ENCODE results near the gene GOLPH3.

GOLPH3 gene

DNA sequence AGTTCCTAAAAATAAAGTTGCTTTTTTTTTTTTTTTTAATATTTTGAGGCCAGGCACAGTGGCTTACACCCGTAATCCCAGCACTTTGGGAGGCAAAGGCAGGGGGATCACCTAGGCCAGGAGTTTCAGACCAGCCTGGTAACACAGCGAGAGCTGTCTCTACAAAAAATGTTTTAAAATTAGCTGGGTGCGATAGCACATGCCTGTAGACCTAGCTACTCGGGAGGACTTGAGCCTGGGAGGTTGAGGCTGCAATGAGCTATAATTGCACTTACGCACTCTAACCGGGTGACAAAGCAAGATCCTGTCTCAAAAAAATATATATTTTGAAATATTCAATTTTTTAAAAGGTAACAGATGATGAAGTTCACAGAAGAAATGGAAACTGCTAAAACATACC, 22.9 kb downstream of the GOLPH3 start:
- no peak for DNase-seq (ENCODE audit: low read depth)
- TF ChIP-seq, protein P1, sequence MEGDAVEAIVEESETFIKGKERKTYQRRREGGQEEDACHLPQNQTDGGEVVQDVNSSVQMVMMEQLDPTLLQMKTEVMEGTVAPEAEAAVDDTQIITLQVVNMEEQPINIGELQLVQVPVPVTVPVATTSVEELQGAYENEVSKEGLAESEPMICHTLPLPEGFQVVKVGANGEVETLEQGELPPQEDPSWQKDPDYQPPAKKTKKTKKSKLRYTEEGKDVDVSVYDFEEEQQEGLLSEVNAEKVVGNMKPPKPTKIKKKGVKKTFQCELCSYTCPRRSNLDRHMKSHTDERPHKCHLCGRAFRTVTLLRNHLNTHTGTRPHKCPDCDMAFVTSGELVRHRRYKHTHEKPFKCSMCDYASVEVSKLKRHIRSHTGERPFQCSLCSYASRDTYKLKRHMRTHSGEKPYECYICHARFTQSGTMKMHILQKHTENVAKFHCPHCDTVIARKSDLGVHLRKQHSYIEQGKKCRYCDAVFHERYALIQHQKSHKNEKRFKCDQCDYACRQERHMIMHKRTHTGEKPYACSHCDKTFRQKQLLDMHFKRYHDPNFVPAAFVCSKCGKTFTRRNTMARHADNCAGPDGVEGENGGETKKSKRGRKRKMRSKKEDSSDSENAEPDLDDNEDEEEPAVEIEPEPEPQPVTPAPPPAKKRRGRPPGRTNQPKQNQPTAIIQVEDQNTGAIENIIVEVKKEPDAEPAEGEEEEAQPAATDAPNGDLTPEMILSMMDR (IDR thresholded peaks at IDR 0.05; ENCODE audit: control insufficient read depth, extremely low read depth, insufficient read depth), result no peak
- no peak overlapping the region for H3K4me3 ChIP-seq (ENCODE audit: low read depth, low read length)

DNA sequence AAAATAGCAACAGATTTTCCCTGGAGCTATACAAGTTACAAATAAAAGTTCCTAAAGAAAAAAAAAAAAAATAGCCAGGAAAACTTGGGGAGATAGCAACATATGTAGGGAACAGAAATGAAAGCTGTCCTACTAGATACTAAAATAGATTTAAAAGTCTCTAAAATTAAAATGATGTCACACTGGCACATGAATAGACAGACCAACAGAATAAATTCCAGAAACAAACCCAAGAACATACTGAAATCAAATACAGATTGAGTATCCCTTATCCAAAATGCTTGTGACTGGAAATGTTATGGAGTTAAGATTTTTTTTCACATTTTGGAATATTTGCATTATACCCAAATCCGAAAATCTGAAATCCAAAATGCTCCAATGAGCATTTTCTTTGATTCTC, 23.8 kb downstream of the GOLPH3 start:
- DNase-seq (ENCODE audit: low read depth), result no peak
- H3K4me3 ChIP-seq (ENCODE audit: low read depth, low read length), result no peak overlapping the region
- TF ChIP-seq, protein P1 (IDR thresholded peaks at IDR 0.05; ENCODE audit: control insufficient read depth, extremely low read depth, insufficient read depth), result no peak

DNA sequence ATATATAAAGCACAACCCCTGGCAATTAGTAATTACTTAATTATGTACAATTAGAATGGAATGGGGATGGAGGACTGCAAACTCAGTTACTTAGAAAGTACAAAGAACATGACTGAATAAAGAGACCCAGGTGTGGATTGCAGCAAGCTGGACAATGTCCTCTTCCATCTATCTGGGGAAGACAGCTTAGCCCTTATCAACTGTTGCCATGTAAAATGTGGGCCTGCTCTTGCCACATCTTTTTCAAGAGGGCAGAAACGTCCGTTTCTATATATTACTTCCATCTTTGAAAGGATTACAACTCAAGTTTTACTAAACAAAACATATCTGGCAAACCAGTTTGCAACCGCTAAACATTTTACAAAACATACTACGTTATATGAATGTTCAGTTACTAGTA, 26.2 kb downstream of the GOLPH3 start:
- DNase-seq (ENCODE audit: low read depth), result no peak
- no peak overlapping the region for H3K4me3 ChIP-seq (ENCODE audit: low read depth, low read length)
- TF ChIP-seq, protein P1 (IDR thresholded peaks at IDR 0.05; ENCODE audit: control insufficient read depth, extremely low read depth, insufficient read depth), result no peak

DNA sequence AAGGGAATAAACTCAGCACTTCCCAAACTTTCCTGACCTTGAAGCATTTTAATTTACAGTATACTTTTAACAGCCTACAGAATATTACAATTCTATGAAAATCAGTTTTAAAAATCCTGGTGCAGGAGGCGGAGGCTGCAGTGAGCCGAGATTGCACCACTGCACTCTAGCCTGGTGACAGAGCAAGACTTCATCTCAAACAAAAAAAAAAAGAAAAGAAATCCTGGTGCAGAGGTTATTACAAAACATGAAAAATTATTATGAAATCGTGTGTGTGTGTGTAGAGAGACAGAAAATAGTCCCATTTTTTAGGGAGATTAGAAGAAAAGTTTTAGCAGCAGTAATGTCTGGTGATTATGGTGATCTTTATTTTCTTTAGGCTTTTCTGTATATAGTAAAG, 26.9 kb downstream of the GOLPH3 start:
- no peak for DNase-seq (ENCODE audit: low read depth)
- TF ChIP-seq, protein P1 (IDR thresholded peaks at IDR 0.05; ENCODE audit: control insufficient read depth, extremely low read depth, insufficient read depth), result no peak
- peak overlapping the region; percentile 11; the same call in 1 of the 2 replicates for H3K4me3 ChIP-seq (ENCODE audit: low read depth, low read length)

DNA sequence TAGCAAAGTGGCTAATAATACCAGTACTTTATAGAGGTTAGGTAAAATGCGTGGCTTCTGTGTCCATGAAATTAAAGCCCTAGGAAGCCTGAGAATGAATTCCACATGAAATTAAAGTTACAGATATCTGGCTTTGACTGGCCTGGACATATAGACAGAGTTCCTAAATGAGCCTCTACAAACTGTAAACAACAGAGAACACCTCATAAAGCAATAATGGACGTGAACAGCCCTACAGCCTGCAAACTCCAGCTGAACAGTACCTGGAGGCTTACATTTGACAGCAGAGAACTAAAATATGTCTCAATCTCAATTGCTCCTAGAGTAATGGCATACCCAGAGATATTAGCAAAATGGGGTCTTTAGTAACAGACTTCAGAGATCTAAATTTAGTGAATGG, 28.7 kb downstream of the GOLPH3 start:
- peak overlapping the region; percentile 26 for H3K4me3 ChIP-seq (ENCODE audit: low read depth, low read length)
- TF ChIP-seq, protein P1 (IDR thresholded peaks at IDR 0.05; ENCODE audit: control insufficient read depth, extremely low read depth, insufficient read depth), result no peak
- peak; percentile 74 for DNase-seq (ENCODE audit: low read depth)

DNA sequence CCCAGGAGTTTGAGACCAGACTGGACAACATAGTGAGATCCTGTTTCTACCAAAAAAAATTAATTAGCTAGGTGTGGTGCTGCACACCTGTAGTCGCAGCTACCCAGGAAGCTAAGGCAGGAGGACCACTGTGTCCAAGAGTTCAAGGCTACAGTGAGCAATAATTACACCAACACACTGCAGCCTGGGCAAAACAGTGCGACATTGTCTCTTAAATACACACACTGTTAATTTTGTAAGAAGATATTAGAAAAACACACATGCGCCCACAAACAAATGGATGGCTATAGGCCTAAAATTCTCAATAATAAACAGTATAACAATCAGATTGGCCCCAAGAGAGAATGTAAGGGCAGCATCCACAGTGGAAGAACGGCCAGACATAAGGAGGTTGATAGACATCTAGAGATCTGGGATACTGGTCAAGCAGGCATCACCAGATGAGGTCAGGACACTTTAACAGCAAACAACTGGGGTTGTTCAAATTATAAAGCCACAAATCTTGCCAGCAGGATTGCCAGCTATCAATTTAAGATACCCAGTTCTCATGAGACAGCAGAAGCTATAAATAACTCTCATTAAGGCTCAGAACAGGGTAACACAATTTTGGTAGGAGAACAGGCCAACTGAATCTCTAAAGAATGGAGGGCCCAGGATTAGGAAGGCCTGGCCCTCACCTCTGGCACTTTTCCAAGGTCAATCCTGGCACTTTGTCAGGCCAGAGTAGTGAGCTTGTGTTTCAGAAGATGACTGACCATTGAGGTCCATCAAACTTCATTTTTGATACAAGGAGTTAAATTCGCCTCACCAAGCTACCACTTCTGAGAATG, 29.5 kb downstream of the GOLPH3 start:
- H3K4me3 ChIP-seq (ENCODE audit: low read depth, low read length), result peak overlapping the region; percentile 26

More for the DNA sequence above, 29.5 kb downstream of the GOLPH3 start:
- TF ChIP-seq, protein P1 (IDR thresholded peaks at IDR 0.05; ENCODE audit: control insufficient read depth, extremely low read depth, insufficient read depth), result no peak
- DNase-seq (ENCODE audit: low read depth), result peak; percentile 95
